IMR-90 (cell line): ENCODE measurements around the gene NUP210L. TPM values are rescaled to one million over a fixed set of nuclear protein-coding genes. Genes with fewer than 3 reads are reported as not detected.

Experiments used
- ATAC-seq: fragments of 200-7000 bp; cut with Tn5 transposase; 2 replicates; pipeline ENCODE4 v1.9.1; 2020; ENCODE audit warnings: low read depth, mild to moderate bottlenecking, moderate library complexity
- BruUV-seq: library from RNA; stranded (reverse); fragments of 400-500 nt; replicated peaks from 2 replicates; lab custom pipeline; 2021; lab: Mats Ljungman, UMichigan
- CTCF ChIA-PET: fragments of 300-600 bp; formaldehyde crosslinking; extraction: SDS; loops from one replicate; lab custom pipeline; 2021; ENCODE audit warnings: antibody characterized with exemption; lab: Yijun Ruan, JAX
- POLR2A ChIA-PET: fragments of 300-600 bp; sonication (Branson Sonifier 250); formaldehyde crosslinking; loops from one replicate; lab custom pipeline; 2022; ENCODE audit warnings: antibody characterized with exemption; ENCODE audit not compliant: unreplicated experiment; lab: Charles Lee
- DNase-seq: peaks from one replicate; pipeline ENCODE4 v3.0.0; 2013
- H2AFZ ChIP-seq: replicated peaks from 2 replicates; pipeline ENCODE3; 2013; ENCODE audit warnings: low read length, mild to moderate bottlenecking; ENCODE audit not compliant: poor library complexity
- H2AK5ac ChIP-seq: 2 replicates; pipeline ENCODE4 v1.6.1; 2013; ENCODE audit warnings: low read depth, low read length, inconsistent platforms
- H2AK9ac ChIP-seq: replicated peaks from 2 replicates; pipeline ENCODE3; 2013; ENCODE audit warnings: mild to moderate bottlenecking, low read depth, low read length, moderate library complexity; ENCODE audit not compliant: poor library complexity
- H2BK120ac ChIP-seq: 2 replicates; pipeline ENCODE4 v1.6.1; 2013; ENCODE audit warnings: low read depth, low read length, inconsistent platforms
- H2BK15ac ChIP-seq: 3 replicates; pipeline ENCODE4 v1.6.1; 2013; ENCODE audit warnings: low read depth, low read length, inconsistent platforms
- H2BK20ac ChIP-seq: 2 replicates; pipeline ENCODE4 v1.6.1; 2013; ENCODE audit warnings: low read depth, mild to moderate bottlenecking, inconsistent platforms, low read length, moderate library complexity
- H2BK5ac ChIP-seq: 2 replicates; pipeline ENCODE4 v1.6.1; 2013; ENCODE audit warnings: mild to moderate bottlenecking, low read depth, low read length, inconsistent platforms; ENCODE audit not compliant: poor library complexity, severe bottlenecking
- H3K14ac ChIP-seq: replicated peaks from 2 replicates; pipeline ENCODE4 v1.6.1; 2013; ENCODE audit warnings: low read depth, low read length, inconsistent platforms
- H3K18ac ChIP-seq: 2 replicates; pipeline ENCODE4 v1.6.1; 2013; ENCODE audit warnings: low read depth, low read length, control low read depth
- H3K23ac ChIP-seq: 2 replicates; pipeline ENCODE4 v1.6.1; 2013; ENCODE audit warnings: low read depth, low read length, inconsistent platforms
- H3K27ac ChIP-seq: 2 replicates; pipeline ENCODE4 v1.5.1; 2013; ENCODE audit warnings: mild to moderate bottlenecking, control low read depth, low read length; ENCODE audit not compliant: insufficient read depth
- H3K27me3 ChIP-seq: 2 replicates; pipeline ENCODE4 v1.6.1; 2013; ENCODE audit warnings: low read length; ENCODE audit not compliant: control insufficient read depth, insufficient read depth
- H3K36me3 ChIP-seq: 2 replicates; pipeline ENCODE4 v1.6.1; 2013; ENCODE audit warnings: low read length, mixed read lengths; ENCODE audit not compliant: control insufficient read depth, insufficient read depth
- H3K4ac ChIP-seq: 2 replicates; pipeline ENCODE4 v1.6.1; 2013; ENCODE audit warnings: low read depth, low read length, inconsistent platforms
- H3K4me1 ChIP-seq: 2 replicates; pipeline ENCODE4 v1.6.1; 2013; ENCODE audit warnings: low read length, mixed read lengths; ENCODE audit not compliant: control insufficient read depth, insufficient read depth
- H3K4me2 ChIP-seq: 2 replicates; pipeline ENCODE4 v1.6.1; 2013; ENCODE audit warnings: low read depth, mild to moderate bottlenecking, control low read depth, low read length, moderate library complexity
- H3K4me3 ChIP-seq: 2 replicates; pipeline ENCODE4 v1.5.1; 2013; ENCODE audit warnings: low read depth, mild to moderate bottlenecking, control low read depth, low read length, moderate library complexity; ENCODE audit not compliant: insufficient read depth
- H3K56ac ChIP-seq: 2 replicates; pipeline ENCODE4 v1.6.1; 2013; ENCODE audit warnings: low read length, inconsistent platforms; ENCODE audit not compliant: insufficient read depth; ENCODE audit errors: extremely low read depth
- H3K79me1 ChIP-seq, 2 experiments: 2 replicates each; pipeline ENCODE4 v1.6.1; 2013; ENCODE audit warnings: low read length in 2 of 2, inconsistent platforms in 1 of 2, low read depth in 1 of 2
- H3K9ac ChIP-seq: 2 replicates; pipeline ENCODE4 v1.6.1; 2013; ENCODE audit warnings: low read depth, low read length, control low read depth
- H3K9me1 ChIP-seq: 2 replicates; pipeline ENCODE4 v1.6.1; 2013; ENCODE audit warnings: low read length, inconsistent platforms; ENCODE audit not compliant: insufficient read depth
- H3K9me3 ChIP-seq: 2 replicates; pipeline ENCODE4 v1.6.1; 2013; ENCODE audit warnings: low read length; ENCODE audit not compliant: control insufficient read depth, insufficient read depth
- H4K20me1 ChIP-seq: 2 replicates; pipeline ENCODE4 v1.6.1; 2013; ENCODE audit warnings: low read length, inconsistent platforms; ENCODE audit not compliant: insufficient read depth
- H4K5ac ChIP-seq: 2 replicates; pipeline ENCODE4 v1.6.1; 2013; ENCODE audit warnings: mild to moderate bottlenecking, low read depth, low read length, control low read depth
- H4K8ac ChIP-seq, 2 experiments: 2 replicates each; pipeline ENCODE4 v1.6.1; 2013; ENCODE audit warnings: low read depth in 2 of 2, low read length in 2 of 2, control low read depth in 1 of 2, inconsistent platforms in 1 of 2
- H4K91ac ChIP-seq: 2 replicates; pipeline ENCODE4 v1.6.1; 2013; ENCODE audit warnings: low read depth, low read length, inconsistent platforms; ENCODE audit not compliant: insufficient read depth
- BHLHE40 ChIP-seq: fragments of 150-350 bp; IDR thresholded peaks from 2 replicates; pipeline ENCODE4 v1.6.1; 2016; ENCODE audit warnings: mild to moderate bottlenecking, low read depth, low read length
- CEBPB ChIP-seq: IDR thresholded peaks from 2 replicates; pipeline ENCODE4 v1.6.1; 2012; ENCODE audit warnings: low read depth, low read length, improper control_type of control experiment
- CHD1 ChIP-seq: IDR thresholded peaks from 2 replicates; pipeline ENCODE4 v1.6.1; 2012; ENCODE audit warnings: low read depth, low read length, improper control_type of control experiment
- CTCF ChIP-seq: conservative IDR thresholded peaks from 2 replicates; pipeline ENCODE4 v1.5.1; 2012; ENCODE audit warnings: mild to moderate bottlenecking, low read depth, low read length, improper control_type of control experiment
- ELK1 ChIP-seq: fragments of 150-350 bp; IDR thresholded peaks from 2 replicates; pipeline ENCODE4 v1.6.1; 2016; ENCODE audit warnings: low read depth, mild to moderate bottlenecking, low read length, moderate library complexity, borderline replicate concordance
- MAFK ChIP-seq: IDR thresholded peaks from 2 replicates; pipeline ENCODE4 v1.6.1; 2012; ENCODE audit warnings: low read depth, low read length, improper control_type of control experiment
- MAZ ChIP-seq: IDR thresholded peaks from 2 replicates; pipeline ENCODE4 v1.6.1; 2012; ENCODE audit warnings: low read depth, mild to moderate bottlenecking, low read length, improper control_type of control experiment, moderate library complexity, borderline replicate concordance
- MXI1 ChIP-seq: IDR thresholded peaks from 2 replicates; pipeline ENCODE4 v1.6.1; 2012; ENCODE audit warnings: low read depth, mild to moderate bottlenecking, low read length, moderate library complexity, borderline replicate concordance
- POLR2A ChIP-seq: IDR thresholded peaks from 2 replicates; pipeline ENCODE4 v1.6.1; 2012; ENCODE audit warnings: mild to moderate bottlenecking, low read depth, low read length
- RAD21 ChIP-seq: IDR thresholded peaks from 2 replicates; pipeline ENCODE4 v1.6.1; 2012; ENCODE audit warnings: low read length, improper control_type of control experiment
- RFX5 ChIP-seq: IDR thresholded peaks from 2 replicates; pipeline ENCODE4 v1.8.0; 2012; ENCODE audit warnings: low read depth, mild to moderate bottlenecking, low read length, moderate library complexity
- SMC3 ChIP-seq: fragments of 150-350 bp; IDR thresholded peaks from 2 replicates; pipeline ENCODE4 v1.6.1; 2016; ENCODE audit warnings: low read depth, mild to moderate bottlenecking, antibody characterized with exemption, low read length, moderate library complexity
- USF2 ChIP-seq: fragments of 150-350 bp; IDR thresholded peaks from 2 replicates; pipeline ENCODE4 v1.6.1; 2017; ENCODE audit warnings: mild to moderate bottlenecking, antibody characterized with exemption, low read length, low read depth
- WGBS, 2 experiments: methylation state at CpG; one replicate each; pipeline versions ENCODE4 v1.1.5 to v1.1.7; 2013; ENCODE audit warnings: missing lambda C conversion rate in 2 of 2; ENCODE audit not compliant: insufficient read length in 1 of 2; ENCODE audit errors: extremely low coverage in 2 of 2; 5-methylcytosine and 5-hydroxymethylcytosine counted together
- dilution Hi-C: fragments of 300-500 bp; cut with HindIII; formaldehyde crosslinking; loops from one replicate; pipeline ENCODE4 v1.14.3; 2018; ENCODE audit warnings: low sequenced_read_pairs; ENCODE audit not compliant: unreplicated experiment
- in situ Hi-C: fragments of 300-500 bp; cut with MboI; formaldehyde crosslinking; loops from 3 replicates; pipeline ENCODE4 v1.14.3; 2019; ENCODE audit warnings: low sequenced_read_pairs, inconsistent platforms, mixed read lengths
- intact Hi-C: fragments of 100-400 bp; cut with micrococcal nuclease; formaldehyde crosslinking; loops from 2 replicates; pipeline ENCODE4 v1.10.0; 2022
- polyA plus RNA-seq, 3 experiments: library from polyadenylated mRNA; depleted of rRNA; stranded (reverse); fragments of >200 nt; gene quantifications; 2 replicates each; pipeline ENCODE4 v1.2.3, GENCODE V29; 2012; ENCODE audit warnings: low replicate concordance in 1 of 3
- total RNA-seq: library from RNA; depleted of rRNA; stranded (reverse); fragments of >200 nt; gene quantifications from 2 replicates; pipeline ENCODE4 v1.2.3, GENCODE V29; 2012

The NUP210L gene
- total and polyA plus RNA-seq, 2 of the 4 experiments (the other 2 are of a cell fraction): under 0.01 to 0.02 TPM

- no peaks in the 10 kb centered on the region for H3K27me3 ChIP-seq
- H2BK20ac ChIP-seq: no peak overlapping the region
- ATAC-seq (no peak), DNase-seq (no peak)
- no peak overlapping the region for H4K8ac ChIP-seq
- no peak overlapping the region for H3K23ac ChIP-seq
- no peak overlapping the region for H4K91ac ChIP-seq
- H4K5ac ChIP-seq: no peak overlapping the region
- H3K18ac ChIP-seq: no peak overlapping the region
- no peak overlapping the region for H2AK5ac ChIP-seq
- intact Hi-C loops: no loop called here
- H2AK9ac ChIP-seq: no peak overlapping the region
- 95% methylated on average over 4 of the region's 7 CpGs; no CpG with 5 or more reads in 1 of the 2 experiments for WGBS, 2 experiments
- H4K20me1 ChIP-seq: no peaks in the 10 kb centered on the region
- no peak overlapping the region for H3K56ac ChIP-seq
- no peak overlapping the region for H2BK15ac ChIP-seq
- no peak overlapping the region for H3K27ac ChIP-seq
- no peak overlapping the region for H2BK120ac ChIP-seq
- H3K14ac ChIP-seq: no peak overlapping the region
- H2BK5ac ChIP-seq: no peak overlapping the region
- H3K9me3 ChIP-seq: no peaks in the 10 kb centered on the region
- H3K9ac ChIP-seq: no peak overlapping the region
- H3K9me1 ChIP-seq: peaks cover 20% of the 10 kb centered on the region
- no peak overlapping the region for H2AFZ ChIP-seq
- ChIA-PET POLR2A (no interaction called here), CTCF (no interaction called here)
- TF ChIP-seq MAZ (no peak), CHD1 (no peak), RFX5 (no peak), ELK1 (no peak), RAD21 (no peak), MXI1 (no peak), CEBPB (no peak), USF2 (no peak), MAFK (no peak), SMC3 (no peak), CTCF (no peak), BHLHE40 (no peak), POLR2A (no peak)
- H3K36me3 ChIP-seq: peaks cover 25% of the 10 kb centered on the region
- H3K4me1 ChIP-seq: no peaks in the 10 kb centered on the region; the same call in 1 of the 2 replicates
- no TSS peak for BruUV-seq
- H3K4ac ChIP-seq: no peak overlapping the region
- dilution Hi-C loops: no loop called here
- no peak overlapping the region for H3K4me3 ChIP-seq
- H3K79me1 ChIP-seq: peaks cover 19 to 46% of the 10 kb centered on the region in 2 experiments
- no peak overlapping the region for H3K4me2 ChIP-seq
- in situ Hi-C loops: loop anchor here (10.0 to 25.0 kb wide), 2 partner anchors 299 to 436 kb away; partner anchors contain the start of genes ILF2, NPR1, S100A3 and S100A4
Observed at GRCh38 chr1:153973525-153973924, 181.3 kb downstream of the NUP210L start.
